SK-N-SH treated with all-trans-retinoic acid at 6 μM for 48 hours (cell line): ENCODE measurements around the gene NCMAP.

Experiments used
- BACH2 ChIP-seq: fragments of 250-450 bp; sonication (Bioruptor Pico); IDR thresholded peaks from 2 replicates; pipeline ENCODE4 v1.9.0; 2021; ENCODE audit warnings: mild to moderate bottlenecking, borderline replicate concordance
- CSDC2 ChIP-seq: fragments of 250-450 bp; sonication (Bioruptor Pico); IDR thresholded peaks from 2 replicates; pipeline ENCODE4 v1.5.0; 2020; ENCODE audit warnings: mild to moderate bottlenecking, moderate library complexity
- CSRNP3 ChIP-seq: fragments of 250-450 bp; sonication (Bioruptor Pico); IDR thresholded peaks from 2 replicates; pipeline ENCODE4 v1.5.1; 2021; ENCODE audit warnings: mild to moderate bottlenecking, moderate library complexity
- ISL1 ChIP-seq: fragments of 250-450 bp; sonication (Bioruptor Pico); IDR thresholded peaks from 2 replicates; pipeline ENCODE4 v2.1.2; 2022; ENCODE audit warnings: mild to moderate bottlenecking, moderate library complexity
- PATZ1 ChIP-seq: fragments of 250-450 bp; sonication (Bioruptor Pico); IDR thresholded peaks from 2 replicates; pipeline ENCODE4 v1.8.0; 2020; ENCODE audit warnings: mild to moderate bottlenecking, moderate library complexity, borderline replicate concordance
- RARB ChIP-seq: fragments of 250-450 bp; sonication (Bioruptor Pico); IDR thresholded peaks from 2 replicates; pipeline ENCODE4 v1.8.0; 2021; ENCODE audit warnings: mild to moderate bottlenecking, moderate library complexity
- SNAI2 ChIP-seq: fragments of 250-450 bp; sonication (Bioruptor Pico); IDR thresholded peaks from 2 replicates; pipeline ENCODE4 v1.5.0; 2020; ENCODE audit warnings: mild to moderate bottlenecking, moderate library complexity
- ZFP3 ChIP-seq: fragments of 250-450 bp; sonication (Bioruptor Pico); IDR thresholded peaks from 2 replicates; pipeline ENCODE4 v1.5.0; 2020; ENCODE audit warnings: mild to moderate bottlenecking, moderate library complexity
- ZFP30 ChIP-seq: fragments of 450-650 bp; formaldehyde crosslinking; IDR thresholded peaks from 2 replicates; pipeline ENCODE4 v1.5.0; 2022; ENCODE audit warnings: mild to moderate bottlenecking, moderate library complexity
- ZNF8 ChIP-seq: fragments of 450-650 bp; formaldehyde crosslinking; IDR thresholded peaks from 2 replicates; pipeline ENCODE4 v1.5.0; 2020; ENCODE audit warnings: mild to moderate bottlenecking, moderate library complexity

GRCh38 chr1:24644100-24644384 is 88.2 kb downstream of the NCMAP start:
- TF ChIP-seq ISL1 (CRISPR knock-in tag), result no peak
- no peak for TF ChIP-seq BACH2 (CRISPR knock-in tag)
- no peak for TF ChIP-seq ZFP30
- TF ChIP-seq ZNF8 (CRISPR knock-in tag), result no peak
- no peak for TF ChIP-seq SNAI2 (CRISPR knock-in tag)
- no peak for TF ChIP-seq CSRNP3 (CRISPR knock-in tag)
- TF ChIP-seq RARB, result no peak
- TF ChIP-seq ZFP3 (CRISPR knock-in tag), result no peak
- no peak for TF ChIP-seq CSDC2
- no peak for TF ChIP-seq PATZ1 (CRISPR knock-in tag)
